GM21723 (cell line): ENCODE results near the gene SNORC.

Experiments
- ATAC-seq: cut with Tn5 transposase; IDR thresholded peaks from one replicate; pipeline ENCODE4 v1.9.1; 2021; ENCODE audit warnings: mild to moderate bottlenecking, moderate library complexity; ENCODE audit not compliant: unreplicated experiment

SNORC gene

DNA sequence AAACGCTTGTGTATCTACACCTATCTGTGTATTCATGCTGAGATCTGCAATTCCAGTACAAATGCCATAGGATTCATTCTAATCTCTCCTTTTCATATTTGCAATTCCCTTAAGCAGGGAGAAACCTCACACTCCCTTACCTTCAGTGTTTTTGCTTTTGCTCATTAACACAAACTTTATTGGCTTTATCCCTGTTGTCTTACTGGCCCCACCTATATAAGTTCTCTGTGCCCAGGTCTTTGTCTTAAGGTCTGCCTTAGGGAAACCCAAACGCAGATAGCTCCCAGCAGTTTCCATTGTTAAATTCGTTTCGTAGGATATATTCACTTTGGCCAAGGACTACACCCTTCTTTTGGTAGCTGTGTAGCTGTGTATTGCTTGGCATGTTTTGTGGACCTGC is 4.0 kb upstream of the SNORC start:
- no peak for ATAC-seq

DNA sequence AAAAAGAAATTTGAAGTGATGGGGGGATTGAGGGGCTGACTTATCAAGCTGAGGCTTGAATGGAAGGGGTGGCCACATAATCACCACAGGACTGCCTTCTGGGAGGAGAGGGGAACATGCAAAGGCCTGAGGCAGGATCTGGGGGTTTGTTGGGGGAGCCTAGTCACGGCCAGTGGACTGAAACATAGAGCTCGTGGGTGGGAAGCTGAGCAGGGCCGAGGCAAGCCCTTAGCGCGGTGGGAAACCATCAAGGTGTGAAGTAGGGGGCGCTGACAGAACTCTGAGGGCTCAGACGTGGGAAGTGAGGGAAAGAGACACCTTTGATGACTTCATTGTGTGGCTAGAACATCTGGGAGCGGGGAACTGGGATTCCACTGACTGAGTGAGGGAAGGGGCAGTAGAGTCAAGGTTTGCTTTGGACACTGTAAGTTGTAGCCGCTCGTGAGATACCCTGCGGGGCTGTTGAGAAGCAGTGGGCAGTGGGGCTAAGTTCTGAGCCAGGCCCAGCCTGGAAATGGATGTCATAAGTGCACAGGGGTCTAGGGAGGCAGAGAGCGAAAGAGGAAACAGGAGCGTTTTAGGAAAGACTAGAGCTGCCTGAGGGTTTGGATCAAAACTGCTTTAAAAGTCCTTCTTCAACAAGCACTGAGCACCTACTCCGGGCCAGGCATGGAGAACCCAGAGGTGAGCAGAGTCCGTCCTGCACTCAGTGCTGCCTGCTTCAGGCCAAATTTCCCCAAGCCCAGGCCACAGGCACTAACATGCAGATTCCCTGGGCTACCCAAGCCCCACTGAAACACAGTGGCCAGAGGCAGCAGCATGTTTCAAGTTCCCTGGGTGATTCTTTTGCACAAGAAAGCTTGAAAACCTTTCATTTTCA is 686 bp upstream of the SNORC start:
- ATAC-seq: no peak

DNA sequence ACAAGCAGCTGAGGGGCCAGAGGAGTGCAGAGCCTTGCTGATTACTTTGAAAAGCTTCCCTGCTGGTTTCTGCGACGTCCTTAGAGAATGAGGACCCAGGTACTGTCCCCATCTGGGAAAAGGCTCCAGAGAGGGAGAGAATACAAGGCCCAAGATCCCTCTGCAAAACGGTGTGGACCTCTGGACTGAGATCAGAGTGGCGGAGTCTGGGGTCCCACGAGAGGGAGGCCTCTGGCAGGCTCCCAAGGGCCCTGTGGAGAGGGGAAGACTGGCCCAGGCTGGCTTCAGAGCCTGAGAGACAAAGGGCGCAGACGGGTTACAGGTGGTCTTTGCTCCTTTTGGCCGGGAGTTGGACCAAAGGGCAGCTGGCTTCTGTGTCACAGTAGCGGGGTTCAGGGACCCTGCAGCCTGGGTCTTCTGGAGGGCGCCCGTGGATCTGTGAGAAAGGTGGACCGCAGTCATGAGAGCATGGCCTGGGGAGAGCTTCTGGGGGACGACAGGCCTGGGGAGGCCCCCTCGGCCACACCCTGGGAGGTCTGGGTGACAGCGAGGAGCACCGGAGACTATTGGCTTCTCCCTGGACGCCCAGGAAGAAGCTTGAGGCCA is 805 bp downstream of the SNORC start:
- ATAC-seq: no peak

DNA sequence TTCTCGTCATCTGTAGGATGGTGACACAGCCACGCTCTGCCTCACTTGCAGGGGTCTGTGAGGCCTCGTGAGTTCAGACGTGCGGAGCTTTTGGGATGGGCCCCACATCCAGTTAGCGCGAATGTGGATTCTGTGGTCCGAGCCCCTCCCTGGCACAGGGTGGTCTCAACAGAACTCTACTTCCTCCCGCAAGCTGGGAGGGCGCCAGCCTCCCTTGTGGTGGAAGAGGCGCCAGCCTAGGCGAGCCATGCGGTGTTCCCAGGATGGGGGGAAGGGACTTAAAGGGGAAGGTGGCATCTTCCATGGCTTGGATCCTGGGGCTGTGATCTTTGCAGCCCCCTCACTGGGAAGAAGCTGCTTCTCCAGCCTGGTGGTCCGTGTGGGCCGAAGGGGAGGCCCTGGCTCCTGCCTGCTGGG is 1.4 kb downstream of the SNORC start:
- ATAC-seq: no peak

DNA sequence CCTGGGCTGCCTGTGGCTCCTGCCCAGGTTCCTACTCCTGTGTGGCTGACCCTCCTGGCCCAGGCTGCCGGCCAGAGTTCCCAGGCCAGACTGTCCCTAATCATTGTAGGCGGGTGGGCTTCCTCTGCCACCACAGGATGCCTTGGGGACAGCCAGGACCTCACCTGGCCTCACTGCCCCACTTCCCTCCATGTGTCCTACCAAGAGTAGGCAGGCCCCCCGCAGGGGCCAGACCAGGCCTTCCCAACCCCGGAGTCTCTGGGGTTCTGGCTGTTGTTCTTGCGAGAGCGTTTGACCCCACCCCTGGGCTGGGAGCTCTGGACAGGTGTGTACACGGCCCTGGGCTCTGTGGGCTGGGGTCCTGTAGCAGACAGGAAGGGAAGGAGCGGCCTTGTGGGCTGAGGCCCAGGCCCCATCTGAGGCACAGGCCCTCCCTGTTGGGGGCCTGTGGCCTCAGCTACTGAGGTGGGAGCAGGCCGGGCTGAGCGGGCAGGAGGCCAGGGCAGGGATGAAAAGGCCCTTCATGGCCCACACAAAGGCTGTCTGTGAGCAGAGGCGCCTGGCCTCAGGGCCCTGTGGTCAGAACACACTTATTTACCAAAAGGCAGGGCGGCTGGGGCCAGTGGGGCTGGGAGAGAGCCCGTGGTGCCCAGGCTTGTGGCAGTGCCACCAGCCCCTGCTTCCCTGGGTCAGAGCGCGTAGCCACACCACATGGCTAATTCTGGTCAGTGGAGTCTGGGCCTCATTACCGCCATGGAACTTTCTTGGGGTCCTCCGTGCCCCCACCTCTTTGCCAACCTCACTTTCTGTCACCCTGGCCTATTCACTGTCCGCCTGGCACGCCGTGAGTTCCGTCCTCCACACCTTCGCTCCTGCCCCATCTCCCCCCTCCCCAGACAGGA is 2.0 kb downstream of the SNORC start:
- ATAC-seq: no peak

DNA sequence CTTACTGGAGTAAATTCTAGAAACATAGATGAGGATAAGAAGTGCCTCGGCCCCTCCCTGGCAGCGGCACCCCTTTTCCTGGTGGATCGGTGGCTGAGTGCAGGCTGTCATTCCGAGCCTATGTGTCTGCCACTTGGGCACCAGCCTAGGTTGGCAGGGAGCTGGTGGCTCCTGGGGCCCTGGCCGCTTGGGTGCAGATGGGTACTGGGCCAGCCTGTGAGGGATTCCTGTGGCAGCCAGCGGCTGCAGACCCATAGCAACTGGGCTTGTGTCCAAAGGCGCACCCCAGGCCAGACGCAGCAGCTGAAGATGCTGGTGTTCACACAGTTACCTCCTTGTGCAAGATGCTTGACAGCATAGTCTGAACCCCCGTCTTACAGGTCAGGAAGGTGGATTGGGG is 2.8 kb downstream of the SNORC start:
- ATAC-seq: no peak

DNA sequence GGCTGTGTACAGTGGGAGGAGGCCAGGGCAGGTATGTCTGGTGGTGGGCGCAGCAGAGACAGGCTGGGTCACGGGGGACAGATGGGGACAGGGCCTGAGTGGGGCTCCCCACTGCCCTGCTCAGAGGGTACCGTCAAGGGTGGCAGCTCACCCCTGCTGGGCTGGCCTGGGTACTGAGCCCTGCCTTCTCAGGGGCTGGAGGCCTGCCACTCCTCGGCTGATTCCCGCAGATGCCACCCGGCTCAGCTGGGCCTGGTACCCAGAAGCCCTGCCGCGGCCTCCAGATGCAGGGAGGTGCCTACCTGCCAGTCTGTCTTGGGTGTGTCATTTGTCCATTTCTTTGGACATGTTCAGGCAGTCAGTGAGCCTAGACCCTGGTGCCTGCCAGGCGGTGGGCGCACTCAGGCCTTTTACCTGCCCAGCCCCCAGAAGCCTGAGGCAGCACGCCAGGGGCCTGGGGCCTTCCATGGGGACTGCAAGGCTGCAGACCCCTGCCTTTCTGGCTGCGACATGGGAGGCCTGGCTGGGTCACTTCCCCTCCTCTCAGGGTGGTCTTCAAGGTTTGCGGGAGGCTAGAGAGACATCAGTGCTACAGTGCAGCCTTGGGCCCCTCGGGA is 3.3 kb downstream of the SNORC start:
- no peak for ATAC-seq

DNA sequence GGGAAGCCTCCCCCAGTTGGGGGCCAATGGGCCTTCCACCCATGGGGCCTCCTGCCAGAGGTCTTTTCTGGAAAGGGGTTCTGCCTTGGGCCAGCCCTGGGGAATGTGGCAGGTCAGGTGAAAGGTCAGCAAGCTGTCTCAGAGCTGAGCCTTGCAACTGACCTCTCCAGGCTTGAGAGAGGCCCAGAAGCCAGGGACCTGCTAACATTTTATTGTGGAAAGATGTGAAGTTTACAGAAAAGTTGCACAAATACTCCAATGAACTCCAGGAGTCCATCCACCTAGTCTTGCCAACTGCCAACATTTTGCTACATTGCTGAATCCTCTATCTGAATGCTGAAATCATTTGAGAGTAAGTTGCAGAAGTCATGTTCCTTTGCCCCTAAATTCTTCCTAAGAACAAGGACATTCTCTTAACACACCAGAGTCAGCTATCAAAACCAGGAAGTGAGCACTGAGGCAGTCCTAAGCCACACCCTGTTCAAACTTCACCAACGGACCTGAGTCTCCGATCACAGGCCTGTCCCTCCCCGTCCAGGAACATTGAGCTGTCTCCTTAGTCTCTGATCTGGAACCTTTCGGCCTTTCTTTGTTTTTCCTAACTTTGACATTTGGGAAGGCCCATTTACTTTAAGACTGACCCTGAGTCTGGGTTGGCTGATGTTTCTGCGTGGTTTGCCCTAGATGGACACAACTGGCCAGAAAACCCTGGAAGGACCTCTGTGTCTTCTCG is 4.0 kb downstream of the SNORC start:
- no peak for ATAC-seq

DNA sequence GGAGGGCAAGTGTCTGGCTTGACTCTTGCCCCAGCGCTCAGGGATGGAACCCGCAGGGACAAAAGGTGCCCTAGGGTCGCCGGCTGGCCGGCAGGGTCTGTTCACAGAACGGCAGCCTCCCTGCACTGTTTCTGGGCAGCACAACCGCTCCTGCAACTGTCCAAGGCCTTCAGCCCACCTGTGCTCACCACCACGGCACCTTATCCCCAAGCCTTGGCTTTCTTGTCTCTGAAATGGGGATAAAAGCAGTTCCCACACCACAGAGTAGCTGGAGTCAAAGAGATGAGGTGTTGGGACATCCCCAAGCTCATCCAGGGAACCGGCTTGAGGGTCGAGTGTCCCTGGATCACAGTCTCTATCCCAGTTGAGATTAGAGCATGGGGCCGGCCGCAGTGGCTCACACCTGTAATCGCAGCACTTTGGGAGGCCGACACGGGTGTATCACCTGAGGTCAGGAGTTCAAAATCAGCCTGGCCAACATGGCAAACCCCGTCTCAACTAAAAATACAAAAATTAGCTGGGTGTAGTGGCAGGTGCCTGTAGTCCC is 4.7 kb downstream of the SNORC start:
- no peak for ATAC-seq

DNA sequence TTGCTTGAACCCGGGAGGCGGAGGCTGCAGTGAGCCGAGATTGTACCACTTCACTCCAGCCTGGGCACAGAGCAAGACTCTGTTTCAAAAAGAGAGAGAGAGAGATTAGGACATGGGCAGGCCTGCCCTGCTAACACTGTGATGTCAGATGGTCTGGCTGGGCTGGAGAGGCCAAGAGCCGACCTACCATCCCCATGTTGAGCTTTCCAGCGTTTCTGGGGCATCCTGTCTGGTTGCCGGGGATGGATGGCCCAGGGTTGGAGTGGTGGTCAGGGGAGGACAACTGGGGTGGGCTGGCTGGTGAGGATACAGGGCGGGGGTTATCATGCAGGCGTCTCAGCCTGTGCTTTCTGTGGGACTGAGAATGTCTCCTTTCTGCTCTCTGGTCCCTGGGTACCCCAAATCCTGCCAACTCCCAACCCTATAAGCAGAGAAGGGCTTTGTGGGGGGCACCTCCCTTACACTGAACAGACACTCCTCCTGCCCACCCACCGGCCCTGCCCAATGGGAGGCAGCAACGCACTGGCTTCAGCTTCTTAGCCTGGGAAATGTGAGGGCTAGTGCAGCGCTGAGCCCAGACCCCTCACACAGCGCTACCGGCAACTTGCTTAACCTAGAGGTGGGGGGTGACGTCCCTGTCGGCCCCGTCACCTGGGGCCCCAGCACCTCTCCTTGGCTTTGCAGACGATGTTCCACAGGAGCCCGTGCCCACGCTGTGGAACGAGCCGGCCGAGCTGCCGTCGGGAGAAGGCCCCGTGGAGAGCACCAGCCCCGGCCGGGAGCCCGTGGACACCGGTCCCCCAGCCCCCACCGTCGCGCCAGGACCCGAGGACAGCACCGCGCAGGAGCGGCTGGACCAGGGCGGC is 5.4 kb downstream of the SNORC start:
- no peak for ATAC-seq

DNA sequence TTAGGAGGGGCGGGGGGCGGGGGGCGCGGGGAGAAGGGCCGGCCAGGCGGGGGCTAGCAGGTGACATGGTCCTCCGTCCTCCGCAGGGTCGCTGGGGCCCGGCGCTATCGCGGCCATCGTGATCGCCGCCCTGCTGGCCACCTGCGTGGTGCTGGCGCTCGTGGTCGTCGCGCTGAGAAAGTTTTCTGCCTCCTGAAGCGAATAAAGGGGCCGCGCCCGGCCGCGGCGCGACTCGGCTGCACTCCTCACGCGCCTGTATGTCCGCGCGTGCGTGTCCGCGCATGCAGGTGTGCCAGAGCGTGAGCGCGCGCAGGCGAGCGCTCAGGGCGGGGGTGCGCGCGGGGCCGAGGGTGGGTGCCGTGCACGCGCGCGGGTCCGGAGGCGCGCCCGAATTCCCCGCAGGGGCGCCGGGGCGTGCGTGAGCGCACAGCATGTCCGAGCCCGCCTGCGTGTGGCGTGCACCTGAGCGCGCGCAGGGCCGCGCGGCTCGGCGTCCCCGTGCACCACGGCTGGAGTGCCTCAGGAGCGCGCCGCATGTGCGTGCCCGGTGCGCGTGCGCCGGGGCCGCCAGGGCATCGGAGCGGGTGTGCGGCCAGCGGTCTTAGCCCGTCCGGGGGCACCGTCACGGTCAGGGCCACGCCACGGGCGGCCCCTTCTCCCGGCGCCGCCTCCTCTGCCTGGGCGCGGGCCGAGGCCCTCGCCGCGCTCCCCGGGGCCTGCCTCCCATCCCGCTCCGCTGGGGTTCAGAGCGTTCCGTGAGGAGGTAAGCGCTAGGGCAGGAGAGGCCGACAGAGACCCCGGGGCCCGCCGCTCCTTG is 6.3 kb downstream of the SNORC start:
- ATAC-seq: no peak

DNA sequence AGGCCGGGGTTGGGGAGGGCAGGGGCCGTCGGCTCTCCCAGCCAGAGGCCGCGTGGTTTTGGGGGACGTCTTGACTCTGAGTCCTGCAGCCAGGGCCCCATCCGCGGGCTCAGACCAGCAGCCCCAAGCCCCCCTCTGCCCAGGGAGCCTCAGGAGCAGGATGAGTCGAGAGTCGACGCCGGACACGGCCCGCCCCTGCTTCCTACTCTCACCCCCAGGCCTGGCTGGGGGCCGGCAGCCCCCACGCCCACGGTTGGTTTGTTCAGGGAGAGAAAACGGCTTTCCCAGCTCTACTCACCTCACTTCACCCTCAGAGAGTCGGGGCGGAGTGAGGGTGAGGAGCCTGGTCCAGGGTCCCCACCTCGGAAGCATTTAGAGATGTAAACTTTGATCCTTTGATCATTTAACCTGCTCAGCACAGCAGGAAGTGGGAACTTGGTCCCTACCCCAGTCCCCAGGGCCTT is 6.9 kb downstream of the SNORC start:
- ATAC-seq: no peak

DNA sequence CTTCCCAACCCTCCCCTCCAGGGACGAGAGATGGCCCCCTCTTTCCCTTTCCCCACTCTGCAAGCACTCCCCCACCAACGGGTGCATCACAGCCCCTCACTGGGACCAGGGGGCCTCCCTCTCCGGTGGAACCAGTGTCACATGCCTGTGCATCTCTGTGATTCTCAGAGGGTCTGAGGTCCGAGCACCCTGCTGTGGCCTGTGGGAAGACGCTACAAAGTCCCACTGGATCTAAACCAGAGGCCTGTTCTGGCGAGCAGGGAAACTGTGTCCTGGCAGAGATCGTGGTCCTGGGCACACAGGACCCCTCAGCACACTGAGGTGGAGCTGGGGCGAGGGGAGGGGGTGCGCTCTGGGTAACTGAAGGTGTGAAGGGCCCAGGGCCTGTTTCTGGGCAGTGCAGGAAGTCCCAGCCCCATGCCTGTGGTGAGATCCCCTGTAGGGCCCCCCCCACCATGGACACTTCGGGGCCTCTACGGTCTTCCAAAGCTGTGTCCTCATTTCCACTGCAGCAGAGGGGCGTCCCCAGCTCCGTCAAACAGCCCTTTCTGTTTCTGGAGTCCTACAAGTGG is 8.0 kb downstream of the SNORC start:
- no peak for ATAC-seq

DNA sequence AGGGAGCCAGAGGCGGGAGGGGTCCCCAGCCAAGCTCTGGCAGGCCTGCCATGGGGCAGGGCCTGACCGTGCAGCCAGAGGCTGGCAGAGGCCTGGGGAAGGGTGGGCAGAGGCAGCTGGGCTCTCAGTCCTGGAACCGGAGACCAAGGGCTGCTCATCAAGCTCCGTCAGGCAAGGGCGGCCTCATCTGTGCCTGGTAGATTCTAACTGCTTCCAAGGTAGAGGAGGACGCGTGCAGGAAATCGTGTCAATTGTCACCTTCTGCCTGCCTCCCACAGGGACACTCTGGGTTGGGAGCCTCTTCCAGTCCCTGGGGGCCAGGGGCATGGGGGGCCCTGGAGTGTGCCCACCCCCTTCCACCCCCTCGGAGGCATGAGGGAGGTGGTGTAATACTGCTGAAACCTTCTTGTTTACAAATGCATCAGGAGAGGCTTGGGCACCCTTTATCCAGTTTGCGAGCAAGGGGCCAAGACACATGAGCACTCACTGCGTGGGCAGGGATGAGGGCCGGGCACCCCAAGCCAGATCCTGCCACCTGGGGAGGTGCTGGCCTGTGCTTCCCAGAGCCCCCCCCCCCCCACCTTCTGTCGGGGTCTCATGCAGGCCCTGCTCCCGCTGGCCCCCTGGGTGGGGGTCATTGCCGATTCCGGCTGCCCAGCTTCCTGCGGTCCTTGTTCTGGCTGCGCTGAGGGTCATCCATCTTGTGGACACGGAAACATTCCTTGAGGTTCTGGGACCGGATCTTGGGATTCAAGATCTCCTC is 9.0 kb downstream of the SNORC start:
- no peak for ATAC-seq

DNA sequence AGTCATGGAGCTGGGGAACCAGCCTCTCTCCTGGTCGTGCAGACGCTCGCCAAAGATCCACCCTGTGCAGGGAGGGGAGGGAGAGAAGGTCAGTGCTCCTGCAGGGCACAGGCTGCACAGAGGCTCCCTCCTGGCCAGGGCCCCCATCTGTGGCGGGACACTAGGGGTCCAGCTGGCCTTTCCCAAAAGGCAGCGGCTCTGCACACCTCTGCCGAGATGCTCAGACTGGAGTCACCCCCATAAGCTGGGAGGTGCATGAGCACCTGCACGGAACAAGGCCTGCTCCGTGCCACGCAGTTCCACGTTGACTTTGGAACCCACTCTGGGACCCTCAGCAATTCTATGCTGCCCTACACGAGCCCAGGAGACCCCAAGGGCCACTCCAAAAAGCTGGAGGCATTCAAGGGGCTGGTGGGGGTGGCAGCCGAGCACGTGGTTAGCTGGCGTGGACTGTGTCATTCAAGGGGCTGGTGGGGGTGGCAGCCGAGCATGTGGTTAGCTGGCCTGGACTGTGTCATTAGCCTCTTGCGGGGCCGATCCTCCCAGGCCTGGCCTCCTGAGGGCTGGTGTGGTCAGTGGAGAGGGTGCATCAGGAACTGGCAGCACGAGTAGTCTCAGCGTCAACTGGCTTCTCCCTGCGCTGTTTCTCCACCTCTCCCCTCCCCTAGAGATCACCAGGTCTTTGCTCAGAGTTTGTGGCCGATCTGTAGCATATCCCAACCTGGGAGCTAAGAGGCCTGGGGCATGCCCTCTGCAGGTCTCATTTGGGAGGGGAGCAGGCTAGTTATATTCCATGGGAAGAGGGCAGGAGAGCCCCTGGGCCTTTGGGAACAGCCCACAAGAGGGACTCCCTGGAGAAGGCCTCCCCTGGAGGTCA is 9.8 kb downstream of the SNORC start:
- ATAC-seq: no peak

DNA sequence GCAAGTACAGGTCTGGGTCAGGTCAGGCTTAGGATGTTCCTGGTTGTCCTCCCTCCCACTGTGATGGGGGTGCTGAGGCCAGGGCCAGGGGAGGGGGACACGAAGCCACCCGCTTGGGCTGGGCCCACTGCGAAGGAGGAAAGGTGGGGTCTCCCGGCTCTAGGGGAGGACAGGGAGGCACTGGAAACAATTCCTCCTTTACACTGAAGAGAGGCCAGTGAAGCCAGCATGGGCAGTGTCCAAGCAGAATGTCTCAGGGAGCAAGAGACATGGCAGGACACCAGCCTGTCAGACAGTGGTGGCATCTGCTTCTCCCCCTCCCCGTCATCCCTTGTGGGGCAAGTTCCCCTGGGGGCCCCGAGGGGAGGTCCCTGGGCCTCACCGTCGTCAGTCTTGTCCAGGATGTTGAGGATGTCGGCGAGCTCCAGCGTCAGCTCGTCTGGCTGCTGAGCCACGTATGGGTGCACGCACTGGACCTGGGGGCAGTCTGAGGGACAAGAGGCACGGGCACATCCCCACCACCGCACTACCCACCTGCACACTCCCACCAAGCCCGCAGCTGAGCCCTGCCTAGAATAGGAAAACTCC is 10.8 kb downstream of the SNORC start:
- no peak for ATAC-seq
